Neural progenitor cell (in vitro differentiated cells): Measurements from ENCODE around the gene LIPT2. TPM values are rescaled to one million over a fixed set of nuclear protein-coding genes. Genes with fewer than 3 reads are reported as not detected.

Experiments used
- DNase-seq: peaks from one replicate; pipeline ENCODE4 v3.0.0-alpha.2; 2016; ENCODE audit warnings: low spot score
- H2AFZ ChIP-seq: fragments of 200-600 bp; sonication (generic); replicated peaks from 2 replicates; pipeline ENCODE4 v1.6.1; 2016; ENCODE audit warnings: antibody characterized with exemption
- H3F3A ChIP-seq: fragments of 200-600 bp; sonication (generic); 2 replicates; pipeline ENCODE4 v1.6.1; 2016; ENCODE audit warnings: antibody characterized with exemption, low read depth
- H3K27ac ChIP-seq: fragments of 200-600 bp; sonication (generic); 2 replicates; pipeline ENCODE4 v1.5.1; 2016; ENCODE audit warnings: mild to moderate bottlenecking
- H3K27me3 ChIP-seq: fragments of 200-600 bp; sonication (generic); 2 replicates; pipeline ENCODE4 v1.6.1; 2016; ENCODE audit warnings: mild to moderate bottlenecking, moderate library complexity
- H3K36me3 ChIP-seq: fragments of 200-600 bp; sonication (generic); 2 replicates; pipeline ENCODE4 v1.5.1; 2016
- H3K4me1 ChIP-seq: fragments of 200-600 bp; sonication (generic); 2 replicates; pipeline ENCODE4 v1.6.1; 2016; ENCODE audit warnings: mixed run types
- H3K4me2 ChIP-seq: fragments of 200-600 bp; sonication (generic); 2 replicates; pipeline ENCODE4 v1.6.1; 2016
- H3K4me3 ChIP-seq: fragments of 200-600 bp; sonication (generic); 2 replicates; pipeline ENCODE4 v1.5.1; 2016
- H3K79me2 ChIP-seq: fragments of 200-600 bp; sonication (generic); 2 replicates; pipeline ENCODE4 v1.6.1; 2016; ENCODE audit warnings: low read depth
- H3K9ac ChIP-seq: fragments of 200-600 bp; sonication (generic); 2 replicates; pipeline ENCODE4 v1.6.1; 2016
- H3K9me3 ChIP-seq: fragments of 200-600 bp; sonication (generic); 2 replicates; pipeline ENCODE4 v1.5.1; 2016; ENCODE audit warnings: low read depth
- H4K20me1 ChIP-seq: fragments of 200-600 bp; sonication (generic); 2 replicates; pipeline ENCODE4 v1.6.1; 2016; ENCODE audit warnings: low read depth
- H3K27ac Mint-ChIP-seq: 3 replicates; pipeline ENCODE4 v1.8.0; 2021; ENCODE audit warnings: mixed read lengths
- H3K27me3 Mint-ChIP-seq: 2 replicates; pipeline ENCODE4 v1.8.0; 2022; ENCODE audit warnings: low read depth, mild to moderate bottlenecking, inconsistent platforms, moderate library complexity, mixed read lengths; ENCODE audit not compliant: insufficient read depth
- H3K36me3 Mint-ChIP-seq: 3 replicates; pipeline ENCODE4 v1.8.0; 2021; ENCODE audit warnings: mixed read lengths
- H3K4me1 Mint-ChIP-seq: 3 replicates; pipeline ENCODE4 v1.8.0; 2021; ENCODE audit warnings: mixed read lengths
- H3K4me3 Mint-ChIP-seq: 3 replicates; pipeline ENCODE4 v1.8.0; 2021; ENCODE audit warnings: mild to moderate bottlenecking, moderate library complexity, mixed read lengths
- H3K9me3 Mint-ChIP-seq: 3 replicates; pipeline ENCODE4 v1.8.0; 2020; ENCODE audit warnings: mixed read lengths
- CTCF ChIP-seq: fragments of 200-600 bp; sonication (generic); IDR thresholded peaks from 2 replicates; pipeline ENCODE4 v1.5.1; 2017; ENCODE audit warnings: antibody characterized with exemption, mild to moderate bottlenecking
- EZH2 ChIP-seq: fragments of 200-600 bp; sonication (generic); IDR thresholded peaks from 2 replicates; pipeline ENCODE4 v1.6.1; 2017; ENCODE audit warnings: antibody characterized with exemption, mild to moderate bottlenecking, moderate library complexity
- EZH2phosphoT487 ChIP-seq: fragments of 200-600 bp; sonication (generic); IDR thresholded peaks from 2 replicates; pipeline ENCODE4 v1.6.1; 2017; ENCODE audit warnings: antibody characterized with exemption
- total RNA-seq: library from RNA; depleted of rRNA; stranded (reverse); fragments of >200 nt; gene quantifications from 2 replicates; pipeline ENCODE4 v1.2.3, GENCODE V29; 2015; ENCODE audit warnings: low replicate concordance

The LIPT2 gene
- 15.2 and 16.9 TPM in 2 replicates for total RNA-seq

- Histone ChIP-seq H3K9me3 (no peaks in the 10 kb centered on the region), H3K4me2 (peak within 1 kb of the TSS; percentile 86), H3F3A (peaks cover 24% of the 10 kb centered on the region), H3K27ac (peak within 1 kb of the TSS; percentile 89), H3K9ac (peak within 1 kb of the TSS; percentile 49), H3K36me3 (no peaks in the 10 kb centered on the region), H3K27me3 (no peaks in the 10 kb centered on the region), H3K4me1 (peaks cover 12% of the 10 kb centered on the region), H4K20me1 (no peaks in the 10 kb centered on the region), H2AFZ (peak within 1 kb of the TSS; percentile 77), H3K79me2 (no peaks in the 10 kb centered on the region), H3K4me3 (peak within 1 kb of the TSS; percentile 72)
- Mint-ChIP-seq H3K9me3 (peaks cover 23% of the 10 kb centered on the region), H3K36me3 (peaks cover 22% of the 10 kb centered on the region), H3K4me1 (peaks cover 14% of the 10 kb centered on the region), H3K27ac (peak within 1 kb of the TSS; percentile 96), H3K4me3 (peak within 1 kb of the TSS; percentile 85), H3K27me3 (peaks cover 2% of the 10 kb centered on the region)
- TF ChIP-seq CTCF (no peak), EZH2 (no peak), EZH2phosphoT487 (no peak)
- peak; percentile 99 for DNase-seq
Measured at GRCh38 chr11:74492974-74493790, at the start of gene LIPT2. Gene LIPT2, minus strand, starts transcription at chr11:74493724. Its CDS starts 21 bp downstream, at chr11:74493703.

GRCh38 chr11:74541466-74541865 is 47.9 kb upstream of the LIPT2 start:
- H3K36me3 ChIP-seq = no peaks in the 10 kb centered on the region
- Mint-ChIP-seq H3K4me1 (peaks cover 8% of the 10 kb centered on the region), H3K4me3 (no peak overlapping the region), H3K27me3 (peaks cover 3% of the 10 kb centered on the region), H3K27ac (no peak overlapping the region), H3K36me3 (peaks cover 2% of the 10 kb centered on the region), H3K9me3 (peaks cover 54% of the 10 kb centered on the region)
- no peak for DNase-seq
- H3F3A ChIP-seq = no peaks in the 10 kb centered on the region
- no peaks in the 10 kb centered on the region for H3K9me3 ChIP-seq
- no peak overlapping the region for H2AFZ ChIP-seq
- TF ChIP-seq CTCF (no peak), EZH2 (no peak), EZH2phosphoT487 (no peak)
- H3K27ac ChIP-seq = no peak overlapping the region
- no peaks in the 10 kb centered on the region for H3K4me1 ChIP-seq
- H3K27me3 ChIP-seq = no peaks in the 10 kb centered on the region
- H3K79me2 ChIP-seq = no peaks in the 10 kb centered on the region
- H4K20me1 ChIP-seq = no peaks in the 10 kb centered on the region
- no peak overlapping the region for H3K4me2 ChIP-seq
- no peak overlapping the region for H3K4me3 ChIP-seq
- H3K9ac ChIP-seq = no peak overlapping the region

- no peak overlapping the region for H3K4me3 ChIP-seq
- DNase-seq = no peak
- Mint-ChIP-seq H3K9me3 (peaks cover 54% of the 10 kb centered on the region), H3K36me3 (peaks cover 2% of the 10 kb centered on the region), H3K27me3 (peaks cover 3% of the 10 kb centered on the region), H3K4me3 (no peak overlapping the region), H3K4me1 (peaks cover 8% of the 10 kb centered on the region), H3K27ac (no peak overlapping the region)
- H3K36me3 ChIP-seq = no peaks in the 10 kb centered on the region
- no peaks in the 10 kb centered on the region for H3K9me3 ChIP-seq
- no peaks in the 10 kb centered on the region for H3K4me1 ChIP-seq
- no peak overlapping the region for H3K4me2 ChIP-seq
- H3F3A ChIP-seq = no peaks in the 10 kb centered on the region
- H3K79me2 ChIP-seq = no peaks in the 10 kb centered on the region
- no peaks in the 10 kb centered on the region for H3K27me3 ChIP-seq
- no peak for TF ChIP-seq EZH2
- no peak overlapping the region for H2AFZ ChIP-seq
- no peaks in the 10 kb centered on the region for H4K20me1 ChIP-seq
- H3K9ac ChIP-seq = no peak overlapping the region
- H3K27ac ChIP-seq = no peak overlapping the region
Measured at GRCh38 chr11:74540270-74540669, 46.7 kb upstream of the LIPT2 start.

- peak; percentile 10 for DNase-seq
- TF ChIP-seq CTCF (no peak), EZH2 (no peak), EZH2phosphoT487 (no peak)
- Histone ChIP-seq H3K36me3 (no peaks in the 10 kb centered on the region), H3K79me2 (no peaks in the 10 kb centered on the region), H3K4me2 (no peak overlapping the region), H3K27ac (no peak overlapping the region), H3K4me3 (no peak overlapping the region), H3K4me1 (no peaks in the 10 kb centered on the region), H2AFZ (no peak overlapping the region), H3K9ac (no peak overlapping the region), H3K27me3 (no peaks in the 10 kb centered on the region), H4K20me1 (no peaks in the 10 kb centered on the region), H3F3A (no peaks in the 10 kb centered on the region), H3K9me3 (no peaks in the 10 kb centered on the region)
- Mint-ChIP-seq H3K27ac (no peak overlapping the region), H3K4me1 (peaks cover 15% of the 10 kb centered on the region), H3K27me3 (peaks cover 3% of the 10 kb centered on the region), H3K36me3 (peaks cover 2% of the 10 kb centered on the region), H3K4me3 (no peak overlapping the region), H3K9me3 (peaks cover 40% of the 10 kb centered on the region)
Measured at GRCh38 chr11:74538680-74539079, 45.2 kb upstream of the LIPT2 start.
